Hematopoietic multipotent progenitor cell treated with erythropoietin and hydrocortisone succinate and interleukin-3 and kit ligand, for 15 days (in vitro differentiated cells): ENCODE measurements around the gene TLK1.
"Not testable (repeated sequence)": the region's sequence is repeated elsewhere in the genome, so short reads cannot be mapped to it uniquely, and the experiment has no call there.

Experiments used
- DNase-seq: peaks from one replicate; pipeline ENCODE4 v3.0.0-alpha.2; 2015; ENCODE audit warnings: low spot score

Gene TLK1

DNA sequence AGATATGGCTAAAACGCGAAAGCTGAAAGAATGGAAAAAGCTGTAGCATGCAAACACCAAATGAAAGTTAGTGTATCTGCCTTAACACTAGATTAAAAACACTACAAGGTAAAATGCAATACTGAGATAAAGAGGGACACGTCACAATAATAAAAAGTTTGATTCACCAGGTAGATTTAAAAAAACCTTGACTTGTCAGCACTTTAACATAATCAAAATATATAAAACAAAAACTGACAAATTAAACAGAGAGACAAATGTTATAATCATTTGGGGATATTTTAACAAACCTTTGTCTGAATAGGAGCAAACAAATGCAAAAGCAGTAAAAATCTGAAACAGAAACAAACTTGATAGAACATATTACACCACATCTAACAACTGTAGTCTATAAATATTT lies 18.3 kb downstream of the TLK1 start:
- DNase-seq, result no peak

- no peak for DNase-seq
Observed at GRCh38 chr2:171141320-171141719, 19.4 kb downstream of the TLK1 start.

DNA sequence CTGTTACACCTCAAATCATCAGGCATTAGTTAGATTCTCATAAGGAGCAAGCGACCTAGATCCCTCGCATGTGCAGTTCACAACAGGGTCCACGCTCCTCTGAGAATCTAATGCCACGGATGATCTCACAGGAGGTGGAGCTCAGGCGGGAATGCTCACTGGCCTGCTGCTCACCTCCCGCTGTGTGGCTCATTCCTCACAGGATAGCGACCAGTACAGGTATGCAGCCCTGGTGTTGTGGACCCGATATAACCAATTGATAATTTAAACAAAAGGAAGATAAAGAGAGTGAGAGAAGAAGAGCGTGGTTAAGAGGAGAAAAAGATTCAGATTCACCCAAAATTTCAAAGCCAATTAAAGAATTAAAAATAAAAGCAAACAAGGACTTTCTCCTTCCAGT lies 20.8 kb downstream of the TLK1 start:
- no peak for DNase-seq

DNA sequence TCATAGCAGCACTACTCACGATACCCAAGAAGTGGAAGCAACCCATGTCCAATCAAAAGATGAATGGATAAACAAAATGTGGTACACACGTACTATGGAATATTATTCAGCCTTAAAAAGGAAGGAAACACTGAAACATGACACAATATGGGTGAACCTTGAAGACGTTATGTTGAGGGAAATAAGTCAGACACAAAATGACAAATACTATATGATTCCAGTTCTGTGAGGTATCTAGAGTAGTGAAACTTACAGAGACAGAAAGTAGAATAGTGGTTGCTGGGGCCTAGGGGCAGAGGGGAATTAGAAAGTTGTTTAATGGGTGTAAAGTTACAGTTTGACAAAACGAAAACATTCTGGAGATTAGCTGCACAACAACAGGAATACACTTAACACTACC lies 24.7 kb downstream of the TLK1 start:
- DNase-seq, result no peak

- DNase-seq, result no peak
Observed at GRCh38 chr2:171134624-171135230, 26.0 kb downstream of the TLK1 start.

GRCh38 chr2:171132086-171132485 lies 28.6 kb downstream of the TLK1 start:
- DNase-seq, result no peak

- DNase-seq, result no peak
Observed at GRCh38 chr2:171128461-171128860, 32.2 kb downstream of the TLK1 start.

DNA sequence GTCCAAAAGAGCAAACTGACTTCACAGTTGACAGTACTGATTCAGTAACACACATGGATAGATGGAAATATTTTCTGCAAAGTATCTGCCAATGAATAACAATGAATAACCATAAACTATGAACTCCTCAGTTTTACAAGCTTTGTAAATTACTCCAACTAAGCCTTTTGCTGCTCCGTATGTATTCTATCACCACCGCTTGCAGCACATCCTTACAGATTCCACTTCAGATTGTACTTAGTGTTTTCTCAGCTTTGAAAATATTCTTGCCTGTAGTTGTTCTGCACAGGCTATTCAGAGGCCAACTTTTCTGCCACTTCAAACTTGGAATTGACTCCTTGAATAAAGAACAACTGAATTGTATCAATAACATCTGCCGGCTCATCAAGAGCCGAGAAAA lies 36.2 kb downstream of the TLK1 start:
- DNase-seq, result no peak

DNA sequence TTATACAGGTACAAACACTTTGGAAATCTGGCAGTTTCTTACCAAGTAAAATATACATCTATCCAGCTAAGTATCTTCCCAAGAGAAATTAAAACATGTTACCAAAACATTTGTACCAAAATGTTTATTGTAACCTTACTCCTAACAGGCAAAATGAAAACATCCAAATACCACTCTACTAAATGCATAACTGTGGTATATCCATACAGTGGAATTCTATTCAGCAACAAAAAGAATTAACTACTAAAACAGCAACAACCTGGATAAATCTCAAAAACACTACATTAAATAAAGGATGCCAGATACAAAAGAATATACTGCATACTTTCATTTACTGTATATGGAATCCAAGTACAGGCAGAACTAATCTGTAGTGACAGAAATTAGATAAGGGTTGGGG lies 51.1 kb downstream of the TLK1 start:
- DNase-seq, result no peak

DNA sequence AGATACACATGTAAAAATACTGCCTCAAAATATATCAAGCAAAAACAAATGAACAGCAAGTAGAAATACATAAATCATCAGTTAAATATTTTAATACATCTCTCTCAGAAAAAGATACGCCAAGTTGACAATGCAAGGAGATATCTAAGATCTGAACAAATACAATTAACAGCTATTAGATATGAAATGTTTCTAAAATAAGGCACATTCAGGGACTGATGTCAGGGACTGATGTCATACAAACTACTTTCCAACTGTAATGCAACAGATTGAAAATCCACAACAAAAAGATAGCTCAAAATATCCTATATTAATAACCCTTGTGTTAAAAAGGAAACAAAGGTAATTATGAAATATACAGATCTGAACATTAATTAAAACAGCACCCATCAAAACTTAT lies 51.7 kb downstream of the TLK1 start:
- no peak for DNase-seq

DNA sequence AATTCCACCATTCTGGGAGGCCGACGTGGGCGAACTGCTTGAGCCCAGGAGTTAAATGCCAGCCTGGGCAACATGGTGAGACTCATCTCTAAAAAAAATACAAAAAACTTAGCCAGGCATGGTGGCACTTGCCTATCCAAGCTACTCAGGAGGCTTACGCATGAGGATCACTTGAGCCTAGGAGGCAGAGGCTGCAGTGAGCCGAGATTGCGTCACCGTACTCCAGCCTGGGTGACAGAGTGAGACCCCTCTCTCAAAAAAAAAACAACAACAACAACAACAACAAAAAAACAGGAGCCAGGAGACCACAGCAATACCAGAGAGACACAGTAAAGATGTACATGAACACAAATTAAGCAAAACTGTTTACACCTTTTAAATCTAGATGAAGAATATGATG lies 52.9 kb downstream of the TLK1 start:
- DNase-seq, result no peak

DNA sequence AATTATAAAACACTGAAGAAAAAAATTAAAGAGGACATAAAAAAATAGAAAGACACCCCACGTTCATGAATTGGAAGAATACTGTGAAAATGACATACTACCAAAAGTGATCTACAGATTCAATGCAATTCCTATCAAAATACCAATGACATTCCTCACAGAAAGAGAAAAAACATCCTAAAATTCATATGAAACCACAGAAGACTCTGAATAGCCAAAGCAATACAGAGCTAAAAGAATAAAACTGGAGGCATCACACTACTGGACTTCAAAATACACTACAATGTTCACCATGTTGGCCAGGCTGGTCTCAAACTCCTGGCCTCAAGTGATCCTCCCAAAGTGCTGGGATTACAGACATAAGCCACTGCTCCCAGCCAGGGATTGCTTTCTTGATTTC lies 56.3 kb downstream of the TLK1 start:
- no peak for DNase-seq

DNA sequence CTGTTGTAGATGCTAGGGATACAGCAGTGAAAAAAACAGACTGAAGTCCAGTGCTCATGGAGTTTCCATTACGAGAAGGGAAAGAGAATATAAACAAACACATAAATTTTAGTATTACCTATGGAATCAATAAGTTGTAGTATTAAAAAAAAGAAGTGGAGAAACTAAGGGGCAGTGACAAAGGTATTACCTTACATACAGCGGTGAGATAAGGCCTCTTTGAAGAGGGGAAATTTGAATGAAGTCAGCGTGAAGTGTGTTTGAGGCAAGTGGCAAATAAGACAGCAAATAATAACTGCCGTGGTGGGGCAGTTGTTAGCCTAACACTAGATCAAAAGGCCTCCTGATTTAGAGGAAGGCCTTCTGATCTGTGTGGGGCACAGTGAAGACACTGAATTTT lies 57.9 kb downstream of the TLK1 start:
- DNase-seq, result no peak

DNA sequence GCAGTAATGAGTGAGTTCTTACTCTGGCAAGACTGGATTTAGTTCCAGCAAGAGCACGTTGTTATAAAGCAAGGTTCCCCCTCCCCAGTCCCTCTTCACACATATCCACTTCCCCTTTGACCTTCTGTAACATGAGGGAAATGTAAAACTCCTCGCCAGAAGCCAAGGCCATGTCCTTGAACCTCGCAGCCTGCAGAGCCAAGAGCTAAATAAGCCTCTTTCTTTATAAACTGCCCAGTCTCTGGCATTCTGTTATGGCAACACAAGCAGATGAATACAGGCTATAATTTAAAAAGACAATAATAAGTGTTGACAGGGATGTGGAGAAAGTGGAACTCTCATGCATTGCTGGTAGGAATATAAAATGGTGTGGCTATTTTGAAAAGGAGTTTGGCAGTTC lies 60.3 kb downstream of the TLK1 start:
- no peak for DNase-seq

- DNase-seq, result no peak
Observed at GRCh38 chr2:171098607-171099006, 62.1 kb downstream of the TLK1 start.

GRCh38 chr2:171095014-171095582 lies 65.6 kb downstream of the TLK1 start:
- DNase-seq, result no peak

- DNase-seq, result not testable (repeated sequence)
Observed at GRCh38 chr2:171091517-171091916, 69.2 kb downstream of the TLK1 start.

DNA sequence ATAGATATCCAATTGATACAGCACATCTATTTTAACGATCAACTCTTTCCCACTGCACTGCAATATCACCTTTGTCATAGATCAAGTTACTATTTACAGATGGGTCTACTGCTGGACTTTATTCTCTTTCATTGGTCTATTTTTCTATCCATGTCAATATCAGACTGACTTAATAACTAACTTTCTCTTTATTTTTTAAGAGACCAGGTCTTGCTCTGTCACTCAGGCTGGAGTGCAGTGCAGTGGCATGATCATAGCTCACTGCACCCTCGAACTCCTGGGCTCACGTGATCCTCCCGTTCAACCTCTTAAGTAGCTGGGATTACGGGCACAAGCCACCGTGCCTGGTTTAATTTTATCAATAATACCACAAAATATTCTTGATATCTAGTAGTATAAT lies 71.2 kb downstream of the TLK1 start:
- DNase-seq, result no peak

- no peak for DNase-seq
Observed at GRCh38 chr2:171088057-171088834, 72.4 kb downstream of the TLK1 start.

GRCh38 chr2:171087547-171087946 lies 73.1 kb downstream of the TLK1 start:
- no peak for DNase-seq

DNA sequence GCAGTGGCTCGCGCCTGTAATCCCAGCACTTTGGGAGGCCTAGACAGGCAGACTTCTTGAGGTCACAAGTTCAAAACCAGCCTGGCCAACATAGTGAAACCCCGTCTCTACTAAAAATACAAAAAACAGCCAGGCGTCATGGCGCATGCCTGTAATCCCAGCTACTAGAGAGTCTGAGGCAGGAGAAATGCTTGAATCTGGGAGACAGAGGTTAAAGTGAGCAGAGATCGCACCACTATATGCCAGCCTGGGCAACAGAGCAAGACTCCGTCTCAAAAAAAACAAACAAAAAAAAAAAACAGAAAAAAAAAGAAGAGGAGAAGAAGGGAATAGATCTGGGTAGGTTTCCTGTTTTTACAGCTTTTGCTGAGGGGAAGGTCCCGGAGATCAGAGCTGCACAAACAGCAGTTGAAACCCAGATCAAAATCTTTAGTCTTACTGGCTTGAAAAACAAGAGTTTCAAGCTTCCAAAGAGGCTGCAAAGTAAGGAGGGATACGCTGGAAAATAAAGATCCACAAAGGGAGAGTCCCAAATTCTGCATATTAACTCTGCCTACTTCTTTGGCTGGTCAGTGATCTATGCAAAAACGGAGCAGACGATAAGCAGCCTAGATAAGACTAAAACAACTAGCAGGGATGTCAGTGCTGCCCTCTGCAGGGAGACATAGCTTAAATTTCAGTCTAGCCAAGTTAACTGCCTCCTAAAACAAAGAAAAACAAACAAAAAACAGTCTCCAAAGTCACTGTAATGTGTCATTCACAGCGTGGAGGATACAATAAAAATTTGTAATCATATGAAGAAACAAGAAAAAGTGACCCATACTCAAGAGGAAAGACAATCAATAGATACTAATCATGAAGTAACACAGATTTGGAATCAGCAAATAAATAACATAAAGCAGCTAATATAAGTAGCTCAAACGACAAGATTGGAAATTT lies 74.1 kb downstream of the TLK1 start:
- peak; percentile 51 for DNase-seq

DNA sequence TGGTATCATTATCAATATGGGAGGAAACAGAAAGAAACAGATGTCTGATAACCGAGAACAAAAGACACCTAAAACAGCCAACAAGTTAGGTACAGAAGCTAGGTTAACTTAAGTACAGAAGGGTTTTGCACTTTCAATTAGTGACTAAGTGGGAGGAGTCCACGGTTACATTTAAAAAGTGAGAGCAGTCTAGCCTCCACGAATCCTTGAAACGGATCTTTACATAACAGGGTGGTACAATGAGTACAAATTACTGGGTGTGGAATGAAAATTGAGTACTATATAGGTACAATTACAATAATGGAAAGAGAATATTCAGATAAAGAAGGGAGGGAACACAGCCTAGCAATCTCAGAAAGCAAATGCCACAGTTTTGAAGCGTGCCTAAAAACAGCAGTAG lies 76.6 kb downstream of the TLK1 start:
- no peak for DNase-seq

DNA sequence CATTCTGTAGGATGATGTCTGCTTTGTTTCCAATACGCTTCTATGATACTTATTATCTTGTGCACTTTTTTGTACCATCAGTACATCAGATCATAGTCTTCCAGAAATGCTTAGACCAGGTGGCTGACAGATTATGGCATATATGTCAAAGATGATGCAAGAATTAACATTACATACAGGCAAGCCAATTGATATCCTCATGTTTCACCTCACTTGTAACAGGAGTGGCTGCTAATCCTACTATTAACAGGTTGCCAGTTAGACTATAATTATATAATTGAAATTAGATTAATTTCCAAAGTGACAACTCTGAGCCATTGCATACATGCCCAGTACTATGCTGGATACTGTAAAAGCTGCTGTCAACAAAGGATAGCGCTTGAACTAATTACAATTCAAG lies 77.2 kb downstream of the TLK1 start:
- DNase-seq, result no peak
